ENCODE data around the gene TAB3. TPM values are rescaled to one million over a fixed set of nuclear protein-coding genes. Genes with fewer than 3 reads are reported as not detected.

The TAB3 gene
- total and polyA plus RNA-seq, 9 of the 15 experiments (the other 6 are each of a cell fraction or from before 2014, with no cell fraction given) = 2.4 to 31.1 (median 15.5) TPM

DNA sequence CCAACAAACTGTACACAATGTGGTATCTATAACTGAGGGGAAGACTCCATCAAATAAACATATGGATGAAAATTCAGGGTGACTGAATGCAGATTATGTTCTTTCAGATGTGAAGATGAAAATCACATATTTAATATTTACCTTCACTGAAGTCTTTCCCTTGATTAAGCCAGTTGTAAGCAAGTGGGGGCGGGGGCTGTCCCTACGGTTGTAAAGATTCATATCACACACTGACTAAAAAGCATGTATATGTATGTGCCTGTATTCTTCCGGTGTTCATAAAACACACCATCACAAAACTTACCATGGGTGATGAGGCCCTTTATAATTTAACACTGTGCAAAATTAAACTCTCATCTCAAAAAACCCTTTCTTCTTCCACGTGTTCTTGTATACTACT, 1.3 kb downstream of the TAB3 start:
- peak overlapping the region; percentile 54; the same call in 1 of the 2 replicates for H2AFZ ChIP-seq (ENCODE audit: low read depth, low read length)
- DNase-seq (ENCODE audit: extremely low read depth in 1 of 4, low spot score in 3 of 4) (peak in 1 of 4 experiments; percentile 34), ATAC-seq (no peak), FAIRE-seq (peak; percentile 23)
- CTCF ChIA-PET (ENCODE audit: low intra/inter-chr PET ratio) = no interaction called here
- H3K27me3 ChIP-seq (ENCODE audit: control insufficient read depth in 2 of 2, insufficient read depth in 2 of 2, low read length in 2 of 2) = no peaks in the 10 kb centered on the region
- in situ Hi-C loops (cut with MboI) (no loop called here), intact Hi-C loops (cut with micrococcal nuclease) (loop anchor here (2.0 to 10.0 kb wide), 2 partner anchors 23 to 233 kb away; partner anchors contain the start of gene GK)
- WGBS (ENCODE audit: insufficient coverage, low coverage, missing lambda C conversion rate) = 2% methylated on average over 4 of the region's 4 CpGs
- BruUV-seq (replicated peaks) = no TSS peak
- H3K36me3 ChIP-seq (ENCODE audit: control insufficient read depth, insufficient read depth, low read length) = no peaks in the 10 kb centered on the region; the same call in 2 of the 3 replicates
- H3K4me2 ChIP-seq (ENCODE audit: insufficient read depth, low read length) = peak overlapping the region; percentile 93
- peak overlapping the region; percentile 81 for H3K27ac ChIP-seq (ENCODE audit: extremely low read depth, low read depth, low read length)
- peaks cover 5 to 40% of the 10 kb centered on the region in 2 experiments; a peak in 3 of 5 replicates for H3K4me1 ChIP-seq (replicated peaks in 1 of 2; ENCODE audit: control insufficient read depth in 2 of 2, insufficient read depth in 2 of 2, low read length in 2 of 2)
- peak overlapping the region; percentile 86 for H3K4me3 ChIP-seq
- H4K20me1 ChIP-seq (replicated peaks; ENCODE audit: control insufficient read depth, insufficient read depth, low read length) = no peaks in the 10 kb centered on the region
- H3K79me2 ChIP-seq (ENCODE audit: control insufficient read depth, insufficient read depth, low read length) = peaks cover 62% of the 10 kb centered on the region
- no peaks in the 10 kb centered on the region for H3K9me3 ChIP-seq (replicated peaks; ENCODE audit: control insufficient read depth, insufficient read depth, low read depth, low read length)
- H3K9ac ChIP-seq (ENCODE audit: insufficient read depth in 1 of 2, low read depth in 2 of 2, low read length in 2 of 2) = peak overlapping the region in 1 of 2 experiments; percentile 77; a peak in 2 of 4 replicates
- TF ChIP-seq EGR1 (conservative IDR thresholded peaks at IDR 0.05) (0 out of 2 replicates have a peak, but pooled peaks have one; percentile 11), POLR2H (tag; IDR thresholded peaks at IDR 0.05; ENCODE audit: low read depth) (0 out of 2 replicates have a peak, but pooled peaks have one; percentile 16), TRIM28 (IDR thresholded peaks at IDR 0.05) (no peak)
- TF ChIP-seq, protein P1, sequence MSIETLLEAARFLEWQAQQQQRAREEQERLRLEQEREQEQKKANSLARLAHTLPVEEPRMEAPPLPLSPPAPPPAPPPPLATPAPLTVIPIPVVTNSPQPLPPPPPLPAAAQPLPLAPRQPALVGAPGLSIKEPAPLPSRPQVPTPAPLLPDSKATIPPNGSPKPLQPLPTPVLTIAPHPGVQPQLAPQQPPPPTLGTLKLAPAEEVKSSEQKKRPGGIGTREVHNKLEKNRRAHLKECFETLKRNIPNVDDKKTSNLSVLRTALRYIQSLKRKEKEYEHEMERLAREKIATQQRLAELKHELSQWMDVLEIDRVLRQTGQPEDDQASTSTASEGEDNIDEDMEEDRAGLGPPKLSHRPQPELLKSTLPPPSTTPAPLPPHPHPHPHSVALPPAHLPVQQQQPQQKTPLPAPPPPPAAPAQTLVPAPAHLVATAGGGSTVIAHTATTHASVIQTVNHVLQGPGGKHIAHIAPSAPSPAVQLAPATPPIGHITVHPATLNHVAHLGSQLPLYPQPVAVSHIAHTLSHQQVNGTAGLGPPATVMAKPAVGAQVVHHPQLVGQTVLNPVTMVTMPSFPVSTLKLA (conservative IDR thresholded peaks at IDR 0.05) = peak; percentile 37 to 40; a peak in 2 of 4 replicates
- POLR2A ChIA-PET = interaction anchor here (1.0 to 1.2 kb wide), 2 partner anchors 11 to 19 kb away, joined by 3 read pairs; no protein-coding TSS in a partner anchor
- H3K9me1 ChIP-seq (ENCODE audit: control insufficient read depth, insufficient read depth, low read length) = no peaks in the 10 kb centered on the region
